Measurements from ENCODE around the gene RBM44. TPM values are rescaled to one million over a fixed set of nuclear protein-coding genes. Genes with fewer than 3 reads are reported as not detected.

The RBM44 gene
- total RNA-seq, 1 experiment from 2014 or later: 1.2 TPM

GRCh38 chr2:237819231-237819630 lies 20.7 kb downstream of the RBM44 start:
- Histone ChIP-seq H3K27me3 (ENCODE audit: low read length) (no peaks in the 10 kb centered on the region), H3K36me3 (ENCODE audit: insufficient read depth, low read length) (no peaks in the 10 kb centered on the region), H3K4me2 (ENCODE audit: low read depth, low read length, poor library complexity, severe bottlenecking) (no peak overlapping the region), H3K4me3 (ENCODE audit: low read length) (no peak overlapping the region), H3K27ac (ENCODE audit: low read length) (no peak overlapping the region), H3K9ac (ENCODE audit: low read length) (no peak overlapping the region), H3K9me2 (replicated peaks; ENCODE audit: insufficient read depth, low read length) (no peaks in the 10 kb centered on the region), H3K9me3 (ENCODE audit: low read length) (no peaks in the 10 kb centered on the region), H3K79me2 (ENCODE audit: low read length) (no peaks in the 10 kb centered on the region), H3K4me1 (ENCODE audit: low read length) (no peaks in the 10 kb centered on the region), H4K20me1 (ENCODE audit: insufficient read depth, low read depth, low read length) (no peaks in the 10 kb centered on the region), H2AFZ (ENCODE audit: low read length) (no peak overlapping the region)
- DNase-seq: no peak

GRCh38 chr2:237820421-237820820 lies 21.8 kb downstream of the RBM44 start:
- Histone ChIP-seq H4K20me1 (ENCODE audit: insufficient read depth, low read depth, low read length) (no peaks in the 10 kb centered on the region), H3K4me2 (ENCODE audit: low read depth, low read length, poor library complexity, severe bottlenecking) (no peak overlapping the region), H3K4me1 (ENCODE audit: low read length) (no peaks in the 10 kb centered on the region), H3K9ac (ENCODE audit: low read length) (no peak overlapping the region), H3K27me3 (ENCODE audit: low read length) (no peaks in the 10 kb centered on the region), H3K9me2 (replicated peaks; ENCODE audit: insufficient read depth, low read length) (no peaks in the 10 kb centered on the region), H3K9me3 (ENCODE audit: low read length) (no peaks in the 10 kb centered on the region), H3K36me3 (ENCODE audit: insufficient read depth, low read length) (no peaks in the 10 kb centered on the region), H3K27ac (ENCODE audit: low read length) (no peak overlapping the region), H3K4me3 (ENCODE audit: low read length) (no peak overlapping the region), H3K79me2 (ENCODE audit: low read length) (no peaks in the 10 kb centered on the region), H2AFZ (ENCODE audit: low read length) (no peak overlapping the region)
- DNase-seq: no peak

- Histone ChIP-seq H3K9ac (ENCODE audit: low read length) (no peak overlapping the region), H3K9me2 (replicated peaks; ENCODE audit: insufficient read depth, low read length) (no peaks in the 10 kb centered on the region), H3K9me3 (ENCODE audit: low read length) (no peaks in the 10 kb centered on the region), H4K20me1 (ENCODE audit: insufficient read depth, low read depth, low read length) (no peaks in the 10 kb centered on the region), H2AFZ (ENCODE audit: low read length) (no peak overlapping the region), H3K36me3 (ENCODE audit: insufficient read depth, low read length) (no peaks in the 10 kb centered on the region), H3K4me2 (ENCODE audit: low read depth, low read length, poor library complexity, severe bottlenecking) (no peak overlapping the region), H3K79me2 (ENCODE audit: low read length) (no peaks in the 10 kb centered on the region), H3K4me1 (ENCODE audit: low read length) (no peaks in the 10 kb centered on the region), H3K4me3 (ENCODE audit: low read length) (no peak overlapping the region), H3K27me3 (ENCODE audit: low read length) (no peaks in the 10 kb centered on the region), H3K27ac (ENCODE audit: low read length) (no peak overlapping the region)
- no peak for DNase-seq
Measured at GRCh38 chr2:237823544-237823943, 25.0 kb downstream of the RBM44 start.

- no peaks in the 10 kb centered on the region for H3K79me2 ChIP-seq (ENCODE audit: low read length)
- H4K20me1 ChIP-seq (ENCODE audit: insufficient read depth, low read depth, low read length): no peaks in the 10 kb centered on the region
- H3K36me3 ChIP-seq (ENCODE audit: insufficient read depth, low read length): no peaks in the 10 kb centered on the region
Measured at GRCh38 chr2:237824085-237824484, 25.5 kb downstream of the RBM44 start.

GRCh38 chr2:237827421-237827987 lies 28.9 kb downstream of the RBM44 start:
- no peaks in the 10 kb centered on the region for H3K36me3 ChIP-seq (ENCODE audit: insufficient read depth, low read length)
- H3K4me1 ChIP-seq (ENCODE audit: low read length): no peaks in the 10 kb centered on the region
- H2AFZ ChIP-seq (ENCODE audit: low read length): no peak overlapping the region
- no peaks in the 10 kb centered on the region for H3K9me2 ChIP-seq (replicated peaks; ENCODE audit: insufficient read depth, low read length)
- H3K4me2 ChIP-seq (ENCODE audit: low read depth, low read length, poor library complexity, severe bottlenecking): no peak overlapping the region
- H3K27ac ChIP-seq (ENCODE audit: low read length): no peak overlapping the region
- H3K9me3 ChIP-seq (ENCODE audit: low read length): no peaks in the 10 kb centered on the region
- H3K9ac ChIP-seq (ENCODE audit: low read length): no peak overlapping the region
- H3K27me3 ChIP-seq (ENCODE audit: low read length): no peaks in the 10 kb centered on the region
- no peak for DNase-seq
- no peaks in the 10 kb centered on the region for H3K79me2 ChIP-seq (ENCODE audit: low read length)
- no peak overlapping the region for H3K4me3 ChIP-seq (ENCODE audit: low read length)
- H4K20me1 ChIP-seq (ENCODE audit: insufficient read depth, low read depth, low read length): no peaks in the 10 kb centered on the region

More at GRCh38 chr2:237824085-237824484, 25.5 kb downstream of the RBM44 start:
- Histone ChIP-seq H3K4me2 (ENCODE audit: low read depth, low read length, poor library complexity, severe bottlenecking) (no peak overlapping the region), H3K9me3 (ENCODE audit: low read length) (no peaks in the 10 kb centered on the region), H3K27me3 (ENCODE audit: low read length) (no peaks in the 10 kb centered on the region), H2AFZ (ENCODE audit: low read length) (no peak overlapping the region), H3K9ac (ENCODE audit: low read length) (no peak overlapping the region), H3K4me3 (ENCODE audit: low read length) (no peak overlapping the region), H3K9me2 (replicated peaks; ENCODE audit: insufficient read depth, low read length) (no peaks in the 10 kb centered on the region), H3K27ac (ENCODE audit: low read length) (no peak overlapping the region), H3K4me1 (ENCODE audit: low read length) (no peaks in the 10 kb centered on the region)
- no peak for DNase-seq

- Histone ChIP-seq H3K79me2 (ENCODE audit: low read length) (no peaks in the 10 kb centered on the region), H3K27me3 (ENCODE audit: low read length) (no peaks in the 10 kb centered on the region), H3K4me2 (ENCODE audit: low read depth, low read length, poor library complexity, severe bottlenecking) (no peak overlapping the region), H3K9me3 (ENCODE audit: low read length) (no peaks in the 10 kb centered on the region), H2AFZ (ENCODE audit: low read length) (no peak overlapping the region), H3K27ac (ENCODE audit: low read length) (no peak overlapping the region), H3K4me3 (ENCODE audit: low read length) (no peak overlapping the region), H4K20me1 (ENCODE audit: insufficient read depth, low read depth, low read length) (no peaks in the 10 kb centered on the region), H3K36me3 (ENCODE audit: insufficient read depth, low read length) (no peaks in the 10 kb centered on the region), H3K9me2 (replicated peaks; ENCODE audit: insufficient read depth, low read length) (no peaks in the 10 kb centered on the region), H3K4me1 (ENCODE audit: low read length) (no peaks in the 10 kb centered on the region), H3K9ac (ENCODE audit: low read length) (no peak overlapping the region)
- DNase-seq: no peak
Measured at GRCh38 chr2:237830522-237830921, 31.9 kb downstream of the RBM44 start.

- H3K27ac ChIP-seq (ENCODE audit: low read length): no peak overlapping the region
- DNase-seq: no peak
- H3K79me2 ChIP-seq (ENCODE audit: low read length): no peaks in the 10 kb centered on the region
- H3K4me1 ChIP-seq (ENCODE audit: low read length): no peaks in the 10 kb centered on the region
- no peaks in the 10 kb centered on the region for H3K27me3 ChIP-seq (ENCODE audit: low read length)
- H3K9ac ChIP-seq (ENCODE audit: low read length): no peak overlapping the region
- no peaks in the 10 kb centered on the region for H3K9me3 ChIP-seq (ENCODE audit: low read length)
- no peak overlapping the region for H3K4me2 ChIP-seq (ENCODE audit: low read depth, low read length, poor library complexity, severe bottlenecking)
- H4K20me1 ChIP-seq (ENCODE audit: insufficient read depth, low read depth, low read length): no peaks in the 10 kb centered on the region
- no peaks in the 10 kb centered on the region for H3K36me3 ChIP-seq (ENCODE audit: insufficient read depth, low read length)
- no peaks in the 10 kb centered on the region for H3K9me2 ChIP-seq (replicated peaks; ENCODE audit: insufficient read depth, low read length)
- no peak overlapping the region for H2AFZ ChIP-seq (ENCODE audit: low read length)
- H3K4me3 ChIP-seq (ENCODE audit: low read length): no peak overlapping the region
Measured at GRCh38 chr2:237833546-237833945, 35.0 kb downstream of the RBM44 start.

GRCh38 chr2:237835372-237835771 lies 36.8 kb downstream of the RBM44 start:
- H3K9me3 ChIP-seq (ENCODE audit: low read length): no peaks in the 10 kb centered on the region
- H3K4me3 ChIP-seq (ENCODE audit: low read length): no peak overlapping the region
- no peak overlapping the region for H3K4me2 ChIP-seq (ENCODE audit: low read depth, low read length, poor library complexity, severe bottlenecking)
- H3K9me2 ChIP-seq (replicated peaks; ENCODE audit: insufficient read depth, low read length): no peaks in the 10 kb centered on the region
- no peak overlapping the region for H3K27ac ChIP-seq (ENCODE audit: low read length)
- no peak for DNase-seq
- H3K9ac ChIP-seq (ENCODE audit: low read length): no peak overlapping the region
- H4K20me1 ChIP-seq (ENCODE audit: insufficient read depth, low read depth, low read length): no peaks in the 10 kb centered on the region
- no peaks in the 10 kb centered on the region for H3K79me2 ChIP-seq (ENCODE audit: low read length)
- no peak overlapping the region for H2AFZ ChIP-seq (ENCODE audit: low read length)
- H3K4me1 ChIP-seq (ENCODE audit: low read length): no peaks in the 10 kb centered on the region
- H3K27me3 ChIP-seq (ENCODE audit: low read length): no peaks in the 10 kb centered on the region
- H3K36me3 ChIP-seq (ENCODE audit: insufficient read depth, low read length): no peaks in the 10 kb centered on the region

- H3K9me2 ChIP-seq (replicated peaks; ENCODE audit: insufficient read depth, low read length): no peaks in the 10 kb centered on the region
- H3K9ac ChIP-seq (ENCODE audit: low read length): no peak overlapping the region
- no peak overlapping the region for H3K27ac ChIP-seq (ENCODE audit: low read length)
- H3K36me3 ChIP-seq (ENCODE audit: insufficient read depth, low read length): no peaks in the 10 kb centered on the region
- H3K79me2 ChIP-seq (ENCODE audit: low read length): no peaks in the 10 kb centered on the region
- H4K20me1 ChIP-seq (ENCODE audit: insufficient read depth, low read depth, low read length): no peaks in the 10 kb centered on the region
- no peak overlapping the region for H3K4me2 ChIP-seq (ENCODE audit: low read depth, low read length, poor library complexity, severe bottlenecking)
- H3K4me3 ChIP-seq (ENCODE audit: low read length): no peak overlapping the region
- no peaks in the 10 kb centered on the region for H3K4me1 ChIP-seq (ENCODE audit: low read length)
- H3K27me3 ChIP-seq (ENCODE audit: low read length): no peaks in the 10 kb centered on the region
- H2AFZ ChIP-seq (ENCODE audit: low read length): no peak overlapping the region
- DNase-seq: no peak
- H3K9me3 ChIP-seq (ENCODE audit: low read length): no peaks in the 10 kb centered on the region
Measured at GRCh38 chr2:237841051-237841450, 42.5 kb downstream of the RBM44 start.

Measured in Karpas-422 (cell line).